DND-41 (cell line): ENCODE results near the gene BNC2.

ENCODE experiments used
- CTCF ChIP-seq: IDR thresholded peaks from 2 replicates; pipeline ENCODE4 v1.5.1; 2012; ENCODE audit warnings: borderline replicate concordance, low read length, moderate library complexity, mild to moderate bottlenecking; ENCODE audit not compliant: poor library complexity, severe bottlenecking; ENCODE audit errors: extremely low read depth
- EZH2 ChIP-seq: IDR thresholded peaks from 3 replicates; pipeline ENCODE4 v1.6.1; 2012; ENCODE audit warnings: borderline replicate concordance, low read depth, mild to moderate bottlenecking, moderate library complexity, low read length, inconsistent platforms; ENCODE audit not compliant: severe bottlenecking

DNA sequence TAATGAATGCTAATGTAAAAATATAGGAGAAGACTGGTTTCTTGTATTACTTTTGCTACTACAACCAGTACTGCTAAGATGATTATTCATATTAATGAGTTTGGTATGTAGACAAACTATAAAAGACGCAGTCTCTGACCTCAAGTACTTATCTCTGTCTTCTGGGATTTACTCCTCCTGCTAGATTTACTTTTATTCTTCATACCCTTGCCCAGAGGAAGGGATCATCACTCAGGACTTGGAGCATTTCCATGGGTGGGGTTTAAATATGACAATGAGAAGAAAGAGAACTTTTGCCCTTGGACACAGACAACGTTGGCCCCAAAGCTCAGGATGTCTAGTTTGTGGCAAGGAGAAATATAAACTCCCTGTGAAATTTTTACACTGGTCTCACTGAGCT, 126.1 kb downstream of the BNC2 start:
- no peak for TF ChIP-seq CTCF
- no peak for TF ChIP-seq EZH2
